ENCODE measurements around the gene BCLAF1. TPM values are rescaled to one million over a fixed set of nuclear protein-coding genes. Genes with fewer than 3 reads are reported as not detected.

The BCLAF1 gene
- total and polyA plus RNA-seq, 2 of the 8 experiments (the other 6 are each of a cell fraction or from before 2014, with no cell fraction given), result 30.5 to 230 TPM

- Histone ChIP-seq H4K5ac (ENCODE audit: insufficient read length, low read depth, low read length) (no peak overlapping the region), H2BK120ac (replicated peaks; ENCODE audit: low read depth, low read length) (no peak overlapping the region), H2AK5ac (ENCODE audit: low read depth, low read length) (no peak overlapping the region), H3K9ac (replicated peaks in 1 of 4; ENCODE audit: extremely low read depth in 1 of 4, low read depth in 3 of 4, low read length in 3 of 4) (no peak overlapping the region), H3K4me3 (ENCODE audit: extremely low read depth in 1 of 4, insufficient read depth in 2 of 4, low read depth in 3 of 4, low read length in 4 of 4) (no peak overlapping the region), H3K14ac (ENCODE audit: insufficient read length) (no peak overlapping the region), H2BK12ac (ENCODE audit: low read depth, low read length) (no peak overlapping the region), H3K18ac (ENCODE audit: extremely low read depth, low read length) (no peak overlapping the region), H2AFZ (ENCODE audit: low read length) (no peak overlapping the region), H3K27me3 (replicated peaks in 1 of 4; ENCODE audit: control insufficient read depth in 3 of 4, extremely low read depth in 1 of 4, insufficient read depth in 3 of 4, low read length in 3 of 4) (no peaks in the 10 kb centered on the region), H3K27ac (ENCODE audit: low read depth, low read length) (no peak overlapping the region), H2BK20ac (ENCODE audit: low read length) (no peak overlapping the region), H4K91ac (replicated peaks; ENCODE audit: insufficient read length, low read length) (no peak overlapping the region), H4K8ac (ENCODE audit: extremely low read depth, insufficient read depth, low read length) (no peak overlapping the region), H3K4me1 (replicated peaks in 1 of 4; ENCODE audit: control insufficient read depth in 3 of 4, insufficient read depth in 4 of 4, low read length in 3 of 4) (no peaks in the 10 kb centered on the region), H3K23ac (ENCODE audit: insufficient read length) (no peak overlapping the region), H3K56ac (replicated peaks; ENCODE audit: insufficient read length, low read depth, low read length) (no peak overlapping the region), H3K23me2 (ENCODE audit: low read depth, low read length) (no peaks in the 10 kb centered on the region; the same call in 1 of the 2 replicates), H3K4me2 (ENCODE audit: insufficient read depth in 1 of 2, low read depth in 2 of 2, low read length in 2 of 2) (no peak overlapping the region), H4K20me1 (replicated peaks in 1 of 2; ENCODE audit: control insufficient read depth in 1 of 2, insufficient read depth in 2 of 2, low read length in 2 of 2) (no peaks in the 10 kb centered on the region), H2BK5ac (ENCODE audit: low read depth, low read length) (no peak overlapping the region), H3K79me2 (ENCODE audit: control insufficient read depth in 1 of 2, insufficient read depth in 2 of 2, low read length in 2 of 2) (no peaks in the 10 kb centered on the region), H3K4ac (replicated peaks; ENCODE audit: insufficient read length, low read depth, low read length) (no peak overlapping the region), H3K36me3 (ENCODE audit: control insufficient read depth in 2 of 4, insufficient read depth in 4 of 4, low read length in 3 of 4) (no peaks in the 10 kb centered on the region), H3K79me1 (ENCODE audit: low read depth, low read length) (no peaks in the 10 kb centered on the region), H2BK15ac (ENCODE audit: low read length) (no peak overlapping the region), H3K9me3 (ENCODE audit: insufficient read depth in 2 of 2, low read depth in 1 of 2, low read length in 1 of 2) (no peaks in the 10 kb centered on the region)
- WGBS, 2 experiments (ENCODE audit: extremely low coverage in 1 of 2, insufficient coverage in 1 of 2, insufficient read length in 1 of 2, insufficient replicate concordance in 2 of 2, low coverage in 1 of 2, low lambda C conversion rate in 2 of 2, missing lambda C conversion rate in 1 of 2), result 83% methylated on average over 4 of the region's 4 CpGs; no CpG with 5 or more reads in 1 of the 2 experiments
- ChIA-PET CTCF (ENCODE audit: partially characterized antibody) (interaction anchor here (0.6 to 3.5 kb wide), 16 partner anchors 8 to 200 kb away, joined by 3 to 30 read pairs (median 10); partner anchors contain the start of genes BCLAF1 and MTFR2), POLR2A (ENCODE audit: partially characterized antibody) (interaction anchor here (1.0 to 3.0 kb wide), 3 partner anchors 30 to 134 kb away, joined by 3 to 32 read pairs (median 5); partner anchors contain the start of genes BCLAF1 and MTFR2)
- FAIRE-seq (no peak), DNase-seq (ENCODE audit: low read depth in 1 of 2, low spot score in 2 of 2) (no peak)
- TF ChIP-seq CHD2 (IDR thresholded peaks at IDR 0.05; ENCODE audit: low read length) (no peak), KDM4A (IDR thresholded peaks at IDR 0.05; ENCODE audit: low read depth, low read length, severe bottlenecking) (no peak), EP300 (IDR thresholded peaks at IDR 0.05; ENCODE audit: borderline replicate concordance in 1 of 2, low read depth in 2 of 2, low read length in 2 of 2) (no peak), EZH2 (IDR thresholded peaks at IDR 0.05; ENCODE audit: low read depth, low read length, severe bottlenecking) (no peak), SP2 (IDR thresholded peaks at IDR 0.05; ENCODE audit: low read length) (no peak), SUZ12 (IDR thresholded peaks at IDR 0.05; ENCODE audit: low read length) (no peak), TEAD4 (IDR thresholded peaks at IDR 0.05; ENCODE audit: low read depth, low read length) (no peak), RFX5 (IDR thresholded peaks at IDR 0.05; ENCODE audit: borderline replicate concordance, low read depth, low read length) (no peak), TBP (IDR thresholded peaks at IDR 0.05; ENCODE audit: low read depth, low read length) (no peak), BCL11A (IDR thresholded peaks at IDR 0.05; ENCODE audit: low read depth in 2 of 2, low read length in 2 of 2) (no peak), KDM1A (IDR thresholded peaks at IDR 0.05; ENCODE audit: borderline replicate concordance, low read length) (no peak), SIRT6 (IDR thresholded peaks at IDR 0.05; ENCODE audit: low read length) (no peak), EGR1 (IDR thresholded peaks at IDR 0.05; ENCODE audit: borderline replicate concordance, low read depth, low read length) (no peak), RAD21 (IDR thresholded peaks at IDR 0.05 in 1 of 2, conservative IDR thresholded peaks at IDR 0.05 in 1 of 2; ENCODE audit: low read depth in 2 of 2, low read length in 2 of 2) (no peak)
Observed at GRCh38 chr6:136318676-136319075, 29.0 kb upstream of the BCLAF1 start.

Measured in H1 (cell line).